NOMO-1 treated with dmso at 0.1 percent for 144 hours (cell line): ENCODE data around the gene SYK.

Experiments used
- DNase-seq: peaks from one replicate; lab custom pipeline; 2025; ENCODE audit not compliant: unreplicated experiment; lab: John Stamatoyannopoulos, UW

Gene SYK

GRCh38 chr9:90901933-90902332 lies 100.3 kb downstream of the SYK start:
- DNase-seq, result no peak

- no peak for DNase-seq
Observed at GRCh38 chr9:90903766-90904424, 102.3 kb downstream of the SYK start.

- DNase-seq, result no peak
Observed at GRCh38 chr9:90904706-90905478, 103.3 kb downstream of the SYK start.

- no peak for DNase-seq
Observed at GRCh38 chr9:90905822-90906221, 104.2 kb downstream of the SYK start.

GRCh38 chr9:90906316-90907055 lies 104.9 kb downstream of the SYK start:
- DNase-seq, result no peak

- no peak for DNase-seq
Observed at GRCh38 chr9:90907056-90907445, 105.4 kb downstream of the SYK start.

GRCh38 chr9:90907790-90908189 lies 106.2 kb downstream of the SYK start:
- no peak for DNase-seq

- DNase-seq, result no peak
Observed at GRCh38 chr9:90909225-90909624, 107.6 kb downstream of the SYK start.

- no peak for DNase-seq
Observed at GRCh38 chr9:90909747-90910283, 108.2 kb downstream of the SYK start.

GRCh38 chr9:90914196-90914595 lies 112.6 kb downstream of the SYK start:
- no peak for DNase-seq

GRCh38 chr9:90914868-90915483 lies 113.4 kb downstream of the SYK start:
- peak; percentile 15 for DNase-seq

- DNase-seq, result no peak
Observed at GRCh38 chr9:90915693-90916092, 114.1 kb downstream of the SYK start.

GRCh38 chr9:90916147-90916734 lies 114.6 kb downstream of the SYK start:
- no peak for DNase-seq

- DNase-seq, result no peak
Observed at GRCh38 chr9:90919883-90920282, 118.3 kb downstream of the SYK start.

- DNase-seq, result no peak
Observed at GRCh38 chr9:90921104-90921503, 119.5 kb downstream of the SYK start.

- DNase-seq, result no peak
Observed at GRCh38 chr9:90921969-90922368, 120.3 kb downstream of the SYK start.

GRCh38 chr9:90925581-90926257 lies 124.1 kb downstream of the SYK start:
- DNase-seq, result no peak

- no peak for DNase-seq
Observed at GRCh38 chr9:90926936-90927335, 125.3 kb downstream of the SYK start.

GRCh38 chr9:90927496-90927895 lies 125.9 kb downstream of the SYK start:
- DNase-seq, result no peak

- no peak for DNase-seq
Observed at GRCh38 chr9:90929626-90930025, 128.0 kb downstream of the SYK start.
